GM21619 (cell line): Measurements from ENCODE around the gene DNAJB2.
A peak's percentile ranks its signal among the peaks of the same experiment; 100 is the strongest.
"Not testable (repeated sequence)": the region's sequence is repeated elsewhere in the genome, so short reads cannot be mapped to it uniquely, and the experiment has no call there.

ENCODE experiments used
- ATAC-seq: cut with Tn5 transposase; IDR thresholded peaks from one replicate; pipeline ENCODE4 v1.9.1; 2021; ENCODE audit not compliant: unreplicated experiment

The DNAJB2 gene

DNA sequence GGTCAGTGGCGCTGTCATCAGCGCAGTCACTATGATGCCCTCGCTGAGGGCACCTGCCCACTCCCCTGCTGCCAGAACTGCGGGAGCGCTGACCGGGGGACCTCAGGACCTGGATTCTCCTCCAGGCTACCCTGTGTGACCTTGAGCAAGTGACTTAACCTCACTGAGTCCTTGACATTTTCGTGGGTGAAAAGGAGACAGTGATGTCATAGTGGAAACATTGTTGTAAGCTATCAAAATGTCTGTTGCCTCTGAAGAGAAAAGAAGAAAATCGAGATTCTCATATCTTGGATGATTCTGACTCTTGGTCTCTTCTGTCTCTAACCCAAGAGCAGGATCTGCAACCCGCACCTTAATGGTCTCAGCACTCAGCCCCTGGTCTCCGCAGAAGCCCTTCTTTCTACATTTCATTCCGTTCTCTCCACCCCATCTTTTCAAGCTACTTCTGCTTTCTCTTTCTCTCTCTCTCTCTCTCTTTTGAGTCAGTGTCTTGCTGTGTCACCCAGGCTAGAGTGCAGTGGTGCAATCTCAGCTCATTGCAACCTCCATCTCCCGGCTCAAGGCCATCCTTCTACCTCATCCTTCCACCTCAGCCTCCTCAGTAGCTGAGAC is 24.5 kb upstream of the DNAJB2 start:
- ATAC-seq = peak; percentile 23

DNA sequence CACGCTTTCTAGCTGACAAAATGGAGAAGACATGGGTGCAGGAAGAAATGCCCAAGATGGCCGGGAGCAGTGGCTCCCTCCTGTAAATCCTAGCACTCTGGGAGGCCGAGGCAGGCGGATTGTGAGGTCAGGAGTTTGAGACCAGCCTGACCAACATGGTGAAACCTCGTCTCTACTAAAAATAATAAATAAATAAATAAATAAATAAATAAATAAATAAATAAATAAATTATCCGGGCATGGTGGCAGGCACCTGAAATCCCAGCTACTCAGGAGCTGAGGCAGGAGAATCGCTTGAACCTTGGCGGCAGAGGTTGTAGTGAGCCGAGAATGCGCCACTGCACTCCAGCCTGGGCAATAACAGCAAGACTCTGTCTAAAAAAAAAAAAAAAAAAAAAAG is 20.2 kb upstream of the DNAJB2 start:
- not testable (repeated sequence) for ATAC-seq

DNA sequence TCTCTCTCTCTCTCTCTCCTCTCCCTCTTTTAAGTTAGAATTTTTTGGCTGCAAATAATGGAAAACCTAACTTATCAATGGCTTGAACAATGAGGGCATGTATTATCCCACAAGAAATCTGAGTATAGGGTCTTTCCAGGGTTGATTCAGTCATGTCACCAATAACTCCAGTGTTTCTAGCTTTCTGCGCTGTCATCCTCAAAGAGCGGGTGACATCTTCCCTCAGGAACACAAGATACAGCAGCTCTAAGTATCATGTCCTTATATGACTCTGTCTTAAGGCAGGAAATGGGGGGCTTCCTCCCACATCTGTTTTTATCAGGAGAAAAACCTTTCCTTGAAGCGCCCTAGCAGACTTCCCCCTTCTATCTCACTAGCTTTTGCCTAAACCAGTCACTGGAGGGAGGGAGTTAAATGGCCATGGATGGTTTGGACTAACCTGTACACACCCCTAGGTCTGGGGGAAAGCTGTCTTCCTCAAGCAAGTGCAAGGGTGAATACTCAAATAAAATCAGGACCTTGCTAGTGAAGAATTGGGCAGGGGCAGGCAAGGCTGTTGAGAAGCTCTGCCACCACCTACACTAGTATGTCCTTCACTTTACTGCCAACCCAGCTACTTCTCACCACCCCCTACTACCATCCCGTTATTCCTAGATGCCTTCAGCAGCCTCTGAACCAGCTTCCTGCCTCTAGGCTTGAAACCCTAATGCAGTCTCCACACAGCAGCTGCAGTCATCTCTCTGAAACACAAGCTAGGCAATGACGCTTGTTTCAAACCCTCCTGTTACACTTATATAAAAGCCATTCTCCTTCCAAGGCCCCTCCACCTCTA is 17.9 kb upstream of the DNAJB2 start:
- no peak for ATAC-seq

DNA sequence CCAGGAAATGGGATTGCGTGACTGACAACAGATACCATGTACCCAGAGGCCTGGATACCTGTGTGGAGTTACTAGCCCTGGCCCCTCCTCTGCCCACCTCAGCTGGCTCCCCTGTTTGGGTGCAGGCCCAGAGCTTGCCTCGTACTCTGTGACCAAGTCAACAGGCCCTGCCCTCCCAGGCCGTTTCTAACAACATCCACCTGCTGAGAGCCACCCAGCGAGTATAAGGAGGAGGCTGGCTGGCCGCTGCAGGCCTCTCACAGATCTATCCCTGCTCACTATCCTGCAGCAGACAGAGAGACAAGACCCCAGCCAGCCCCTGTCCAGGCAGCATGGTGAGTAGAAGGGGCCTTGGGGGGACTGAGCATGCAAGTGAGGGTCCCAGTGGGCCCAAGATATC is 12.9 kb upstream of the DNAJB2 start:
- no peak for ATAC-seq

DNA sequence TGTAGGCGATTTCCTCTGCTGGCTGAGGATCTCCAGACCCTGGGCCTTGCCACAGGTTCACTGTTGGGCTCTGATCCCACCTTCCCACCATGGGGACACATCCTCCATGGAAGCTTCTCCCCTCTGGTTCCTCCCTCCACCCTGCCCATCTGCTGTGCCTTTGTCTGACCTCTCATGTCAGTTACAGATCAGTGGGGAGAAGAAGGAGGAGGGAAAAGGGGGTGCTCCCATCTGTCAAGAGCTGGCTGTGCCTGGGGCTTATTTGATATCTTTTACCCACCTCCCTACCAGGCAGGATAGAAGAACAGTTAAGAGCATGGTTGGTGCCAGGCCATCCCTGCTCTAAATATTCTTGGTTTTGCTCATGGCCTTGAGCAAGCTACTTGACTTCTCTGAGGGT is 12.3 kb upstream of the DNAJB2 start:
- no peak for ATAC-seq

DNA sequence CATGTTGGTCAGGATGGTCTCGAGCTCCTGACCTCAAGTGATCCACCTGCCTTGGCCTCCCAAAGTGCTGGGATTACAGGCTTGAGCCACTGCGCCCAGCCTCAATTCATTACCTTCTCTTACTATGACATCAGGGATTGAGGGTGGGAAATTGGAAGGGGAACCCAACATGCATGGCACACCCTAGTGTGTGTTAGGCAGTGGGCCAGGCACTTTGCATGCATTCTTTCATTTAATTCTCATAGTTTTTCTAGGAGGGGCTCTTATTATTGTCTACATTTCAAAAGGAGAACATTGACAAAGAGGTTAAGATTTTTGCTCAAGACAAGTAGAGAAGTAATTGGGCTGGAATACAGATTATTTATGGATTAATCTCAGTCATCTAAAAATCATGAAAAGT is 10.9 kb upstream of the DNAJB2 start:
- no peak for ATAC-seq

DNA sequence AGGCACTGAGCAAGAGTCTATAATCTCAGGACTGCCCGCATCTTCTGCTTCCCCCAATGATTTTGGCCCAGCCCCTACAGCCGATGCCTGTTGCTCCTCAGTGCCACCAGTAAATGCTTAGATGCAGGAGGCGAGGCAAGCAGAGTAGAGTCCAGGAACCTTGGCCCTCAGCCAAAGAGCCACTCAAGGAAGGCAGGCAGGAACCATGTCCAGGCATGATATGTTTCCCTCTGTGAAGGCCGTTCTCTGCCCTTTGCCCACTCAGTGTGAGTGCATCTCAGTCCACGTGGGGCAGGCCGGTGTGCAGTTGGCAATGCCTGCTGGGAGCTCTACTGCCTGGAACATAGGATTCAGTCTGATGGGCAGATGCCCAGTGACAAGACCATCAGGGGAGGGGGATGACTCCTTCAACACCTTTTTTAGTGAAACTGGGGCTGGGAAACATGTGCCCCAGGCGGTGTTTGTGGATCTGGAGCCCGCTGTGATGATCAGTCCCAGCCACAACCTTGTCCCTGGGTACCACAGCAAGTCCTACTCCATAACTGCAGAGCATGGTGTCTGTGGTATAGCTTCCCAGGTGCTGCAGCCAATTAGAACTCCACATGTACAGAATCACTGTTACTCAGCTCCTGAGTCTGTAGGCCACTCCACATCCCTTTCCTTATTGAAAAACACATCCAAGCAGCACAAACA is 9.7 kb upstream of the DNAJB2 start:
- no peak for ATAC-seq

DNA sequence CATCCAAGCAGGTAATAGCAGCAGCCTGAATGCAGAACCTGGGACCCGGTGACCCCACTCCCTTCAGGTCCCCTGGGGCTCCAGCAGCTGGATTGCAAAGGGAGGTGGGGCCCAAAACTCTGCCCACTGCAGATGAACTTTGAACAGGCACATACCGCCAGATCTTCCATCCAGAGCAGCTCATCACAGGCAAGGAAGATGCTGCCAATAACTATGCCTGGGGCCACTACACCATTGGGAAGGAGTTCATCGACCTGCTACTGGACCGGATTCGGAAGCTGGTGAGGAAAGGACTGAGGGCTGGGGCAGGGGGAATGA is 9.2 kb upstream of the DNAJB2 start:
- ATAC-seq = no peak

DNA sequence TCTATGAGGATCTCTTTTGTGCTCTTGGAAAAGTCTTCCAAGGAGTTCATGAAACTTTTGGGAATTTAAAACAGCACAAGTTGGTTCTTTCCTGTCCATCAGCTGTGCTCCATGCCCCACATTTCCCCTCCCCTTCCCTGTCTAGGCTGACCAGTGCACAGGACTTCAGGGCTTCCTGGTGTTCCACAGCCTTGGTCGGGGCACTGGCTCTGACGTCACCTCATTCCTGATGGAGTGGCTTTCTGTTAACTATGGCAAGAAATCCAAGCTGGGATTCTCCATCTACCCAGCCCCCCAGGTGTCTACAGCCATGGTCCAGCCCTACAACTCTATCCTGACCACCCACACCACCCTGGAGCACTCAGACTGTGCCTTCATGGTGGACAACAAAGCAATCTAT is 8.1 kb upstream of the DNAJB2 start:
- ATAC-seq = no peak

DNA sequence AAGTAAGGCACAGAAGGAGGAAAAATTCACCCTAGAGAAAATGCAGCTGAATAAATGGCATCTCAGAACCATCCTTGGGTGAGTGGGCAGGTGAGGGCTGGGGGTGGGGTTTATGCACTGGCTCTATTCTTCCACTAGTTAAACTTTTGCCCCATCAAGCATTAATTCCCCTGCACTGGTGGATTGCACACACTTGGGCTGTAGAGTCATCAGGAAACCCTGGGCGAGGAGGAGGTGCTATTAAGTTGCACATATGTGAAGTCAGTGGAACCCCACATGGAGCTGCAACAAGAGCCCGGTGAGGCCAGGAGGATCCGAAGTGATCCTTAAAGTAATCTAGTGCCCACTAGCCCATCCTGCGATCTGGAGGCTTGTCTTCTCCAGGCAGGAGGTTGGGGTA is 6.8 kb upstream of the DNAJB2 start:
- no peak for ATAC-seq

DNA sequence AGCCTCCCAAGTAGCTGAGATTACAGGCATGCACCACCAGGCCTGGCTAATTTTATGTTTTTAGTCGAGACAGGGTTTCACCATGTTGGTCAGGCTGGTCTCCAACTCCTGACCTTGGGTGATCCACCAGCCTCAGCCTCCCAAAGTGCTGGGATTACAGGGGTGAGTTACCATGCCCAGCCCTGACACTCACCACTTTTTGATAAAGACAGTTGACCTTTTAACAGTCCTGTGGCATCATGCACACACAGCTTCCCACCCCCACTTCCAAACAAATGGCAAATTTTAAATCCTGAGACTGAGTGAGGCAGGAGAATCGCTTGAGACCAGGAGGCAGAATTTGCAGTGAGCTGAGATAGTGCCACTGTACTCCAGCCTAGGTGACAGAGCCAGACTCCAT is 6.2 kb upstream of the DNAJB2 start:
- no peak for ATAC-seq

DNA sequence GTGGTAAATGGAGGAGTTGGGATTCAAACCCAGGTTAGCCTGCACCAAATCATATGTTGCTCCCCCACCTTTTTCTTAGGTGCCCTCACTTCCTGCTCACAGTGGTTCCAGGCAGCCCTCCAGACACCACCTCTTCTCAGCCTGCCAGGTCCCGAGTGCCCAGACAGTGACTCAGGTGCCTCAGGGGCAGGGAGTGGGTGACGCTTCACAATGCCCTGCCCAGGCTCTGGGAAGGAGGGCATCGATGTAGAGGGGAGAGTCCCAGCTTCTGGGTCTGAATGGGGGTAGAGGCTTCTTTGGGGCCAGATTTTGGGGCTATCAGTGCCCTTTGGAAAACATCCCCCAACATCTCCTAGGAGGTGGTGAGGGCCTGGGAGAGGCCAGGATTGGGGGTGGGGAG is 5.2 kb upstream of the DNAJB2 start:
- ATAC-seq = no peak

DNA sequence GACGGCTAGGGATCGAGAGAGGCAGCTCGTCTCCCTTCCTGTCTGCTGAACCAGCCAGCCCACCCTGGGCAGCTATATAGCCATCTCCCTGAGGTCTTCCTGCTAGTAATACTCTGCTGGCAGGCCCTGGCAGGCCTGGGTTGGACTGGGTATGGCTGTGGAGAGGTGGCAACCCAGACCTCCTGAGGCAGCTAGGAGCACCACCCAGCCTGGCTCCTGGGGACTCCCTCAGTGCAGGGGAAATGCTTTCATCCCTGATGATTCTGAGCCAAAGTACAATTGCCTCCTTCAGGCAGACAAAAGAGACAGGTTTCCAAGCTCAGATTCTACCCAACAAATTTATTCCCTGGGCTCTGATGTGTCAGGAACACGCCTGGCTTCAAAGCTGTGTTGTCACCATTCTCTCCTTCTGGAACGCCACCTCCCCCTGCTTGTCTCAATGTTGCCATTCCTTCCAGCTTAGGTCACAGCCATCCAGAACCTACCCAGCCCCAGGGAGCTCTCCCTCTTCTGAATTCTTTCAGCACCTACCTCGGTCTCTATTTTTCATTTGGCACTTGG is 4.7 kb upstream of the DNAJB2 start:
- ATAC-seq = no peak

DNA sequence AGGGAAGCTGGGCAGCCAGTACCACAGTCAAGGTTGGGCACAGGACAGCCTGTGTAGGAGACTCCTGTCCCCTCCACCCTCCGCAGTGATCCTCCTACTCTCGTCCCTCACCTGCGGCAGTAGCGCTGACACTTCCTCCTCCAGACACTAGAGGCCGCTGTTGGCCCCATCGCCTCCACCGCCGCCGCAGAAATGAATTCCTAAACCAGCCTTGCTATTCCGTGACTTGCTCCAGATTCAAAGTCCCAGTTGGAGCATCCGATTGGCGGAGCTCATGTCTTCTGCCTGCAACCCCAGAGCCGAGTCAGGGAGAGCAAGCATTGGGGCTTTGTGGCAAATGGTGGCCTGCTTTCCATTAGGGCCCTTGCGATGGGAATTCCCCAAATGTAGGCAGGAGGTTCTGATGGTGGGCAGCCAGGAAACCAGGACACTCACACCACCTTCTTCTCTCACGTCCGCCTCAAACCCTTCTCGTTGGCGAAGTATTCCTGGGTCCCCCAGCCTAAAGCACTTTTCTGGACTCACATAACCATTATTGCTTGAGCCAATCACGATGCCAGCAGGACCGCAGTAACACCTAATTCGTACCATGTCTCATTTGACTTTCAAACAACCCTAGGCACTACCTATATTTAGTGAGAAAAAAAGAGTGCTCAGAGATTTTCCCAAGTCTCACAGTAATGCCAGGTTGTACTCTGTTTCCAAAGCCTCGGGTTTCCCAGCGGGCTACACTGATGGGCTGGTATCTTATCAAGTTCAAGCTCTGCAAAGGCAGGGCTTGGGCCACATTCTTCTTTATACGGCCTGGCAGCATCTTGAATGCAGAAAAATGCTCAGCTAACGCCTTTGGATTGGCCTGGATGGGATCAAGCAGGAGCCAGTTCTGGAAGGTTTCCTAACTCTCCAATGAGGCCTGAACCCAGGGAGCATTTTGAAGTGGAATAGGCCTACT is 1.2 kb upstream of the DNAJB2 start:
- ATAC-seq = peak; percentile 23

DNA sequence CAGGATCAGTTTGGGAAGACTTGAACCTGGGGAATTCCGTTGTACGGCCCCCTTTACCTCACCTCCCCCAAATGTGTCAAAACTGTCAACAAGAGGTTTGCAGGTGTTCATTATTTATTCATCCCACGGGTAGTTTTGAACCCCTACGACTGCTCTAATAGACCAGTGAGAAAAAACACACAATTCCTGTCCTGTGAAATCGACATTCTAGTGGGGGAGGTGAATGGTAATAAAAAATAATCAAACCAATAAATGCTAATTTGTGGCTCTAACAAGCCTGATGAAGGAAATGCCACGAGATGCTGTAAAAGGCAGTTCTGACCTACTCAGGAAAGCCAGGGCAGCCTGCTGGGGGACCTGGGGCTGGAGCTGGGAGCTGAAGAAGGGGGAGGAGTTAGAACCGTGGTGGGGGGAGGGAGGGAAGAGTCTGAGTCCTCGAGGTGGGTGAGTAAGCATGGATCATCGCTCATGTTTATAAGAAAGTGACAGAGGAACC is 463 bp upstream of the DNAJB2 start:
- ATAC-seq = no peak

DNA sequence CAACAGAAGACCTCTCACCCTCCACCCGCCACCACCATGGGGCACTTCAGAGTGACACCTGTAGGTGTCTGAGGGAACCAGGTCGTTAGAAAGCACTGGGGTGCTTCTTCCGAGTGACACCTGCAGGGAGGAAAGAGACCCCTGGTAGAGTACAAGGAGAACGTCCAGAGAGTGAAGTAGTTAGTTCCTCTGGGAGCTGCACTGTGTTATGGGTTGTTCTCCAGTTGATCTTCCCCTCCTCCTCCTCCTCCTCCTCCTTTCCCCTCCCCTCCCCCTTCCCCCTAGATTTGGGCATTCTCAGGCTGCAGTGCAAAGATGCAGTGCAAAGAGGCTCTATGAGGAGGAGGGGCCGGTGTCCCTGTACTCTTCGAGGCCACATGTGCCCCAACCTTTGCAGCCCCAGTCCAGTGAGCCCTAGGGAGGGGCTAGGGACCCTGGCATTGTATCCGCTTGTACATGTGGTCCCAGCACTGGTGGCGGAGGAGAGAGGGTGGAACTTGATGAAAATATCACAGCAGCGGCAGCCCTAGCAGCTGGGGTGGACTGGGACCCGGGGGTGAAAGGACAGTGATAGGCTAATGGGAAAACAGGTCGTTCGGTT is 850 bp downstream of the DNAJB2 start:
- ATAC-seq = no peak

DNA sequence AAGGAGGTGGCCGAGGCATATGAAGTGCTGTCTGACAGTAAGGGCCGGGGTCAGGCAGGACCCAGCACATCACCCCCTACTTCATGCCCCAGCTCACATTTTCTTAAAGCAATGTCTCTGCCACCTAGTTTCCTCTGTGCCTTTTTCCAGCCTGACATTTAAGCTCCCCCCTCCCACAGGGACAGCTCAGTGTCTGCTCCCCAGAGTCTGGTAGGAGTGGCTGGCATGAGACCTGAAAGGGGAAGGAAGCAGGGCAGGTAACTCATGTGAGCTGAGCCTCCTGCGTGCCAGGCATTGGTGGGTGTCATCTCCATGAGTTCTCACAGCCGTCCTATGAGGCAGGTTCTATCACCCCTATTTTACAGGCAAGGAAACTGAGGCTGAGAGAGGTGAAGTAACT is 1.5 kb downstream of the DNAJB2 start:
- ATAC-seq = no peak

DNA sequence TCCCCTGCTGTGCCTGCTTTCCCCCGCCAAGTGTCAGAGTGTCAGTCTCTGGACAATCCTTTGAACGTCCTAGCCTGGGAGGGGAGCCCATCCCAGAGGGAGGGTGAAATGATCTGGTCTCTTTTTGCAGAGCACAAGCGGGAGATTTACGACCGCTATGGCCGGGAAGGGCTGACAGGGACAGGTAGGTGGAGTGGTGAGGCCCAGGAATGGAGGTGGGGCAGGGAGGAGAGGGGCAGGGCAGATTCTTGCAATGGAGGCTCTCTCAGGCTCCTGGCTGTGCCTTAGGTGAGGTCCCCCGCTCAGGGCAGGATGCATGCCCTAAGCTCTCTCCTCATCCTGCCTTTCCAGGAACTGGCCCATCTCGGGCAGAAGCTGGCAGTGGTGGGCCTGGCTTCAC is 2.4 kb downstream of the DNAJB2 start:
- ATAC-seq = no peak

DNA sequence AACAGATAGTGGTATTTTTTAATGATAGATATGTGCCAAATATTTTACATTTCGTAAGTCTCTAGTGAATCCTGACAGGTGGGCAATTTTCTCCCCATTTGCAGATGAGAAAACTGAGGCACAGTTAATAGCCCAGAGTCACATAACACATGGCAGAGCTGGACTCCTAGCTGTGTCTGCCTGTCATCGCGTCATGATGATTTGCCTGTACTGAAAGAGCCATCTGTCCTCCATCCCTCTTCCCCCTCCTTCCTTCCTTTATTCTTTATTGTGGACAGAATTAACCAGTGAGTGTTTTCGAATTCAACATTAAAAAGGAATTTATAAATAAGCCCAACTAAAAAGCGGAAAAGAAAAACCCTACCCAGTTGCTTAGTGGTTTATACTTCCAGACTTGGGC is 3.2 kb downstream of the DNAJB2 start:
- ATAC-seq = no peak

DNA sequence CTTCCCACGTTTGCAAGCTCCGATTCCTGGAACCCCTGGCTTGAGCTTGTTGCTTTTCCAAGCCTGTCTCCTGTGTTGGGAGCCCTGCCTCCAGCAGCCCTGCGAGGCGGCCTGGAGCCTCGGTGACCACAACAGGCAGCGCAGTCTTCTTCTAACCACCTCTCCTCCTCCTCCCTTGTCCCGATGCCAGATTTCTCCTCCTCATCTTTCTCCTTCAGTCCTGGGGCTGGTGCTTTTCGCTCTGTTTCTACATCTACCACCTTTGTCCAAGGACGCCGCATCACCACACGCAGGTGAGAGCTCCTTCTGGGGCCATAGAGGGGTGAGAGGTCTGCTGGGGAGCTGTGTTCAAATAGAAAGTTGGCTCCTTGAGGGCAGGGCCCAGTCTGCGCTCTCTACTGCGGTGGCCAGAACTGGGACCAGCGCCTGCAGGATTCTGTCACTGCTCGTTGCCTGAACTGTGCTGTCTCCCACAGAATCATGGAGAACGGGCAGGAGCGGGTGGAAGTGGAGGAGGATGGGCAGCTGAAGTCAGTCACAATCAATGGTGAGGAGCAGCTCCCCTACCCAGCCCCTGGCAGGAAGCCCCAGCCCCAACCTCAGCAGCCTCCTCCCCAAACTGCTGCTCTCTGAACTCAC is 3.9 kb downstream of the DNAJB2 start:
- ATAC-seq = no peak
